Thyroid gland (tissue), 4 donors: ENCODE measurements around the gene CSF3R. TPM values are rescaled to one million over a fixed set of nuclear protein-coding genes. Genes with fewer than 3 reads are reported as not detected.
"Not testable (repeated sequence)": the region's sequence is repeated elsewhere in the genome, so short reads cannot be mapped to it uniquely, and the experiment has no call there.

Experiments
- DNase-seq, 2 donors: peaks; one replicate each; pipeline ENCODE4 v3.0.0-alpha.2; 2019
- H3K27ac ChIP-seq, 3 donors: fragments of 200-600 bp; sonication (generic); 1 replicate in 2 of 3; 2 replicates in 1 of 3; pipeline ENCODE4 v1.5.1; 2016 to 2019; ENCODE audit warnings: mild to moderate bottlenecking in 1 of 3, moderate library complexity in 1 of 3
- H3K27me3 ChIP-seq: fragments of 200-600 bp; sonication (generic); one replicate; pipeline ENCODE4 v1.5.1; 2019
- H3K36me3 ChIP-seq, 2 donors: fragments of 200-600 bp; sonication (generic); one replicate each; pipeline ENCODE4 v1.5.1; 2016 to 2019
- H3K4me1 ChIP-seq, 2 donors: fragments of 200-600 bp; sonication (generic); one replicate each; pipeline ENCODE4 v1.5.1; 2017 to 2019
- H3K4me3 ChIP-seq, 3 donors: fragments of 200-600 bp; sonication (generic); replicated peaks in 1 of 3; 1 replicate in 2 of 3; 2 replicates in 1 of 3; pipeline ENCODE4 v1.5.1; 2016; ENCODE audit warnings: mild to moderate bottlenecking in 1 of 3
- H3K9me3 ChIP-seq: fragments of 200-600 bp; sonication (generic); one replicate; pipeline ENCODE4 v1.5.1; 2017
- CTCF ChIP-seq, 6 experiments: fragments of 200-600 bp in 3 of 6; fragments of 450-650 bp in 3 of 6; sonication (generic) in 3 of 6; IDR thresholded peaks; one replicate each; pipeline ENCODE4 v1.5.1; 2016 to 2019; ENCODE audit warnings: antibody characterized with exemption in 6 of 6, mild to moderate bottlenecking in 2 of 6, inconsistent platforms in 1 of 6, moderate library complexity in 1 of 6
- POLR2A ChIP-seq, 2 donors: fragments of 450-650 bp; IDR thresholded peaks; one replicate each; pipeline ENCODE4 v1.6.1; 2017; ENCODE audit warnings: antibody characterized with exemption in 2 of 2, mild to moderate bottlenecking in 2 of 2, moderate library complexity in 1 of 2
- WGBS, 2 donors: methylation state at CpG; one replicate each; pipeline ENCODE4 v1.1.5; 2017; 5-methylcytosine and 5-hydroxymethylcytosine counted together
- intact Hi-C: fragments of 100-400 bp; cut with DNase I; formaldehyde crosslinking; loops from one replicate; pipeline ENCODE4 v1.15.1; 2023
- total RNA-seq, 4 donors: library from RNA; depleted of rRNA; stranded (reverse); fragments of >200 nt; gene quantifications; one replicate each; pipeline ENCODE4 v1.2.3, GENCODE V29; 2016

The CSF3R gene
- total RNA-seq, 4 donors from 2014 or later = 3.5 to 7.9 (median 7.1) TPM

- TF ChIP-seq POLR2A (IDR thresholded peaks at IDR 0.05) (no peak), CTCF (IDR thresholded peaks at IDR 0.05) (no peak)
- peaks cover under 1 to 9% of the 10 kb centered on the region in 2 donors for H3K4me1 ChIP-seq
- H3K27me3 ChIP-seq = no peaks in the 10 kb centered on the region
- DNase-seq = no peak
- H3K36me3 ChIP-seq = no peaks in the 10 kb centered on the region
- no peak overlapping the region for H3K4me3 ChIP-seq
- H3K9me3 ChIP-seq = no peaks in the 10 kb centered on the region
- intact Hi-C loops = no loop called here
- H3K27ac ChIP-seq = no peak overlapping the region
- 45 to 49% methylated on average over 26 of the region's 26 CpGs for WGBS, 2 donors
Observed at GRCh38 chr1:36481771-36482723, 666 bp downstream of the CSF3R start.

- no peak for DNase-seq
- H3K27ac ChIP-seq = no peak overlapping the region
- intact Hi-C loops = no loop called here
- no peaks in the 10 kb centered on the region for H3K36me3 ChIP-seq
- no peak for TF ChIP-seq POLR2A (IDR thresholded peaks at IDR 0.05)
- TF ChIP-seq CTCF (IDR thresholded peaks at IDR 0.05) = no peak
- H3K27me3 ChIP-seq = no peaks in the 10 kb centered on the region
- WGBS, 2 donors = 82 to 86% methylated on average over 3 to 6 of the region's 6 CpGs
- no peaks in the 10 kb centered on the region for H3K9me3 ChIP-seq
- H3K4me1 ChIP-seq = peaks cover 9 to 12% of the 10 kb centered on the region in 2 donors
- H3K4me3 ChIP-seq = no peak overlapping the region
Observed at GRCh38 chr1:36481091-36481490, 1.6 kb downstream of the CSF3R start.

- intact Hi-C loops = no loop called here
- Histone ChIP-seq H3K9me3 (no peaks in the 10 kb centered on the region), H3K27ac (no peak overlapping the region), H3K4me1 (peaks cover 10 to 17% of the 10 kb centered on the region in 2 donors), H3K36me3 (no peaks in the 10 kb centered on the region), H3K27me3 (no peaks in the 10 kb centered on the region), H3K4me3 (no peak overlapping the region)
- WGBS, 2 donors = no CpG with 5 or more reads among the region's 2 CpGs
- no peak for DNase-seq
- TF ChIP-seq CTCF (IDR thresholded peaks at IDR 0.05) (no peak), POLR2A (IDR thresholded peaks at IDR 0.05) (no peak)
Observed at GRCh38 chr1:36480161-36480560, 2.6 kb downstream of the CSF3R start.

- Histone ChIP-seq H3K9me3 (no peaks in the 10 kb centered on the region), H3K36me3 (no peaks in the 10 kb centered on the region), H3K27ac (no peak overlapping the region), H3K4me1 (peaks cover 13 to 23% of the 10 kb centered on the region in 2 donors), H3K27me3 (no peaks in the 10 kb centered on the region), H3K4me3 (no peak overlapping the region)
- WGBS, 2 donors = 89 to 96% methylated on average over 2 of the region's 2 CpGs
- TF ChIP-seq CTCF (IDR thresholded peaks at IDR 0.05) (no peak), POLR2A (IDR thresholded peaks at IDR 0.05) (no peak)
- DNase-seq = no peak
- intact Hi-C loops = no loop called here
Observed at GRCh38 chr1:36479505-36480051, 3.1 kb downstream of the CSF3R start.

GRCh38 chr1:36477615-36478014 is 5.1 kb downstream of the CSF3R start:
- WGBS, 2 donors = 93 to 94% methylated on average over 13 of the region's 13 CpGs
- H3K4me3 ChIP-seq, intact Hi-C loops, H3K9me3 ChIP-seq, H3K36me3 ChIP-seq, H3K27me3 ChIP-seq, DNase-seq, H3K27ac ChIP-seq: not testable (repeated sequence)
- peaks cover 15 to 25% of the 10 kb centered on the region in 2 donors for H3K4me1 ChIP-seq
